GM19452 (cell line): ENCODE data around the gene TIGIT.
"Not testable (repeated sequence)": the region's sequence is repeated elsewhere in the genome, so short reads cannot be mapped to it uniquely, and the experiment has no call there.

ENCODE experiments used
- ATAC-seq: cut with Tn5 transposase; IDR thresholded peaks from one replicate; pipeline ENCODE4 v1.9.1; 2021; ENCODE audit not compliant: unreplicated experiment

Gene TIGIT

GRCh38 chr3:114293838-114294535 lies at the start of gene TIGIT:
Gene TIGIT, plus strand, starts transcription at chr3:114294028. Its CDS starts 34 bp downstream, at chr3:114294062.
- no peak for ATAC-seq

GRCh38 chr3:114252954-114253353 lies 40.9 kb upstream of the TIGIT start:
- ATAC-seq = no peak

- ATAC-seq = no peak
Observed at GRCh38 chr3:114253505-114253904, 40.3 kb upstream of the TIGIT start.

GRCh38 chr3:114259566-114259965 lies 34.3 kb upstream of the TIGIT start:
- no peak for ATAC-seq

GRCh38 chr3:114260152-114260551 lies 33.7 kb upstream of the TIGIT start:
- ATAC-seq = no peak

- no peak for ATAC-seq
Observed at GRCh38 chr3:114270019-114270418, 23.8 kb upstream of the TIGIT start.

GRCh38 chr3:114272271-114272670 lies 21.6 kb upstream of the TIGIT start:
- ATAC-seq = no peak

- no peak for ATAC-seq
Observed at GRCh38 chr3:114274929-114275328, 18.9 kb upstream of the TIGIT start.

- ATAC-seq = not testable (repeated sequence)
Observed at GRCh38 chr3:114276856-114277255, 17.0 kb upstream of the TIGIT start.

GRCh38 chr3:114284644-114285043 lies 9.2 kb upstream of the TIGIT start:
- no peak for ATAC-seq

GRCh38 chr3:114285648-114286230 lies 8.1 kb upstream of the TIGIT start:
- ATAC-seq = no peak

GRCh38 chr3:114286266-114286665 lies 7.6 kb upstream of the TIGIT start:
- no peak for ATAC-seq

- peak; percentile 90 for ATAC-seq
Observed at GRCh38 chr3:114290911-114291901, 2.6 kb upstream of the TIGIT start.

- no peak for ATAC-seq
Observed at GRCh38 chr3:114294940-114295480, 1.2 kb downstream of the TIGIT start.

GRCh38 chr3:114295946-114296345 lies 2.1 kb downstream of the TIGIT start:
- no peak for ATAC-seq

- ATAC-seq = no peak
Observed at GRCh38 chr3:114299421-114299820, 5.6 kb downstream of the TIGIT start.

- no peak for ATAC-seq
Observed at GRCh38 chr3:114299941-114300624, 6.3 kb downstream of the TIGIT start.

GRCh38 chr3:114307222-114307830 lies 13.5 kb downstream of the TIGIT start:
- ATAC-seq = peak; percentile 42

GRCh38 chr3:114307832-114308231 lies 14.0 kb downstream of the TIGIT start:
- ATAC-seq = peak; percentile 7

- ATAC-seq = no peak
Observed at GRCh38 chr3:114308377-114308776, 14.5 kb downstream of the TIGIT start.
